ENCODE results near the gene LNPK.

The LNPK gene

DNA sequence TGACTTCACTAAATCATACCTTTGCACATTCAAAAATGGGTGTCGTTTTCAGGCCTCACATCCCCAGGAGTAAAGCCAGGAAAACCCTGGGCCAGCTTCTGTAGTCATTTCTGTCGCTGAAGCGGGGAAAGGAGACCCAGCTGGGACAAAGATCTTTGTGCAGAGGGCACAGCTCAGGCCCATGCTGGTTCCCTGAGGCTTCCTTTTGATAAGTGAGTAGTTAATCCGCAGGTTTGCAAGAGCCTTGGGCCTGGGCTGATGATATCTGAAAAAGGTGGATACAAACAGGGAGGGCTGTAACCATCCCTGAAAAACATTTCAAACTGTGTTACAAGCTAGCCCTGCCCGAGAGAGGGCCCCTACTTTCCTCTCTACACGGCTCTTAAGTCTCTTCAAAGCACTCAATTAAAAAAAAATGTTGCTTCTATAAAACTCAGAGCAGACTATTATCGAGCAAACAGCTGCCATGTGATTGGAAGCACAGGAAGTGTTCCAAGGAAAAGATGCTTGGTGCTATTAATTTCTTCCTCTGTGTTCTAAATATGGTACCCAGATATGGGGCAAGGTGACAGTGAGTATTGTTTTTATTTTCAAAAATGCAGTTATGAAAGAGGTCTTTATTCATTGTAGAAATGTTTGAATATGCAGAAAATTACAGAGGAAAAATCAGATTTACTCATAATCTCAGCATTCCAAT is 117.2 kb downstream of the LNPK start:
- Histone ChIP-seq H3K4me1 (ENCODE audit: low read length) (no peaks in the 10 kb centered on the region), H3F3A (ENCODE audit: insufficient read depth, low read length) (no peaks in the 10 kb centered on the region), H3K27me3 (replicated peaks; ENCODE audit: insufficient read depth, low read length) (no peaks in the 10 kb centered on the region), H3K36me3 (replicated peaks; ENCODE audit: insufficient read depth, low read length) (no peaks in the 10 kb centered on the region), H3K79me2 (ENCODE audit: low read length) (no peaks in the 10 kb centered on the region), H3K27ac (ENCODE audit: low read length) (no peak overlapping the region), H2AFZ (ENCODE audit: low read length) (no peak overlapping the region), H4K20me1 (ENCODE audit: insufficient read depth, low read length) (no peaks in the 10 kb centered on the region), H3K4me2 (ENCODE audit: low read depth, low read length) (no peak overlapping the region), H3K9ac (ENCODE audit: low read length) (no peak overlapping the region), H3K9me3 (replicated peaks; ENCODE audit: insufficient read depth, low read length) (no peaks in the 10 kb centered on the region), H3K4me3 (ENCODE audit: low read length) (no peak overlapping the region), H3K9me2 (replicated peaks; ENCODE audit: insufficient read depth, low read length) (no peaks in the 10 kb centered on the region)
- no peak for DNase-seq
- TF ChIP-seq EZH2 (optimal IDR thresholded peaks at IDR 0.05; ENCODE audit: low read depth, low read length), result no peak
- no peak for TF ChIP-seq EZH2phosphoT487 (IDR thresholded peaks at IDR 0.05; ENCODE audit: low read length)
- TF ChIP-seq, protein P1, sequence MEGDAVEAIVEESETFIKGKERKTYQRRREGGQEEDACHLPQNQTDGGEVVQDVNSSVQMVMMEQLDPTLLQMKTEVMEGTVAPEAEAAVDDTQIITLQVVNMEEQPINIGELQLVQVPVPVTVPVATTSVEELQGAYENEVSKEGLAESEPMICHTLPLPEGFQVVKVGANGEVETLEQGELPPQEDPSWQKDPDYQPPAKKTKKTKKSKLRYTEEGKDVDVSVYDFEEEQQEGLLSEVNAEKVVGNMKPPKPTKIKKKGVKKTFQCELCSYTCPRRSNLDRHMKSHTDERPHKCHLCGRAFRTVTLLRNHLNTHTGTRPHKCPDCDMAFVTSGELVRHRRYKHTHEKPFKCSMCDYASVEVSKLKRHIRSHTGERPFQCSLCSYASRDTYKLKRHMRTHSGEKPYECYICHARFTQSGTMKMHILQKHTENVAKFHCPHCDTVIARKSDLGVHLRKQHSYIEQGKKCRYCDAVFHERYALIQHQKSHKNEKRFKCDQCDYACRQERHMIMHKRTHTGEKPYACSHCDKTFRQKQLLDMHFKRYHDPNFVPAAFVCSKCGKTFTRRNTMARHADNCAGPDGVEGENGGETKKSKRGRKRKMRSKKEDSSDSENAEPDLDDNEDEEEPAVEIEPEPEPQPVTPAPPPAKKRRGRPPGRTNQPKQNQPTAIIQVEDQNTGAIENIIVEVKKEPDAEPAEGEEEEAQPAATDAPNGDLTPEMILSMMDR (IDR thresholded peaks at IDR 0.05; ENCODE audit: low read length), result no peak

DNA sequence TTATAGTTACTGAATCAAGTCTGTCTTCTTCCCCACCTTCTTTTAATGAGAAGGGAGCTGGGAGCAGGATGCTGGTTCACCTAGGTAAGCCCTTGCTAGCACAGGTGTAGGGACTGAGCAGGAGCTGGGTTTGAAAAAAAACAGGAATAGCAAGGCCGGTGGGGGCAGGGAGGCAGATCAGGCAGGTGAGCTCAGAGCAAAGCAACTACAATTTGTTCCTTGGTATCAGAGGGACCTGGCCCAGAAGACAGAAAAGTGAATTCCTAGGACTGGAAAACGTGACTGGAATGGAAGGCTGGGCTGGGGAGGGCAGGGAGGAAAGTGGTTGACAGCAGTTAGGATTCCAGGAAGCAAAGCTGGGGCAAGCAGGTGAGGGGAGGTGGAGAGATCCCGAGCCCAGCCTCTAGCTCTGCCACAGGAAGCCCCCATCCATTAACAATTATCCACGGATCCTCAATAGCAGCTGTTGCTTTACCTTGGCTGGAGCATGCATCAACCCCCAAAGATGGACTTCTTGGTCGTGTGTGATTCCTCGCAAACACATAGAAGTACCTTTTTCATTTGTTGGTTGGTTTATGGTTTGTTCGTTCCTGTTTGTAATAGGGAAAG is 118.4 kb downstream of the LNPK start:
- no peak for DNase-seq
- no peaks in the 10 kb centered on the region for H3K9me2 ChIP-seq (replicated peaks; ENCODE audit: insufficient read depth, low read length)
- H3K27me3 ChIP-seq (replicated peaks; ENCODE audit: insufficient read depth, low read length), result no peaks in the 10 kb centered on the region
- no peak overlapping the region for H3K4me2 ChIP-seq (ENCODE audit: low read depth, low read length)
- no peaks in the 10 kb centered on the region for H3K9me3 ChIP-seq (replicated peaks; ENCODE audit: insufficient read depth, low read length)
- H3K9ac ChIP-seq (ENCODE audit: low read length), result no peak overlapping the region
- no peaks in the 10 kb centered on the region for H3K4me1 ChIP-seq (ENCODE audit: low read length)
- H3K36me3 ChIP-seq (replicated peaks; ENCODE audit: insufficient read depth, low read length), result no peaks in the 10 kb centered on the region
- no peaks in the 10 kb centered on the region for H4K20me1 ChIP-seq (ENCODE audit: insufficient read depth, low read length)
- TF ChIP-seq EZH2phosphoT487 (IDR thresholded peaks at IDR 0.05; ENCODE audit: low read length) (no peak), EZH2 (optimal IDR thresholded peaks at IDR 0.05; ENCODE audit: low read depth, low read length) (no peak)
- TF ChIP-seq, protein P1 (IDR thresholded peaks at IDR 0.05; ENCODE audit: low read length), result no peak
- H3F3A ChIP-seq (ENCODE audit: insufficient read depth, low read length), result no peaks in the 10 kb centered on the region
- no peak overlapping the region for H2AFZ ChIP-seq (ENCODE audit: low read length)
- H3K27ac ChIP-seq (ENCODE audit: low read length), result no peak overlapping the region
- H3K79me2 ChIP-seq (ENCODE audit: low read length), result no peaks in the 10 kb centered on the region
- H3K4me3 ChIP-seq (ENCODE audit: low read length), result no peak overlapping the region

DNA sequence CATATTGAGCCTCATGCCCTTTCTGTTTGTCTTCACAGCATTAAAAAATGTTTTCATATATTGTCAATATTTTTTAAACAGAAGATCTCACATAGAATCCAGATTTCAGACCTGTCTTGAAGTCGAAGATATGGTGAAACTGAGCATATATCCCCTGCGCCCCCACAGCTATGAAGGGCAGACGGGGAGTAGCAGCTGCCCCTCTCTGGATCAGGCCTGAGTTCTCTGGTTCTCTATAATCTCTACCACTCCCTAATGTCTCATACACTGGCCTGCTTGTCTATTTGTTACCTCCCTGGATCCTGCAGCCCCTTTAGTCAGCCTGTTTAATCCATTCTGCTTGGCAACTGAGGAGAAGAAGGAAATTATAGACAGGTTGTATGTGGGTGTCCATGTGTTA is 122.4 kb downstream of the LNPK start:
- Histone ChIP-seq H3K9me2 (replicated peaks; ENCODE audit: insufficient read depth, low read length) (no peaks in the 10 kb centered on the region), H3F3A (ENCODE audit: insufficient read depth, low read length) (no peaks in the 10 kb centered on the region), H3K27me3 (replicated peaks; ENCODE audit: insufficient read depth, low read length) (no peaks in the 10 kb centered on the region), H4K20me1 (ENCODE audit: insufficient read depth, low read length) (no peaks in the 10 kb centered on the region), H3K79me2 (ENCODE audit: low read length) (no peaks in the 10 kb centered on the region), H3K9me3 (replicated peaks; ENCODE audit: insufficient read depth, low read length) (no peaks in the 10 kb centered on the region), H3K9ac (ENCODE audit: low read length) (no peak overlapping the region), H3K4me1 (ENCODE audit: low read length) (no peaks in the 10 kb centered on the region), H2AFZ (ENCODE audit: low read length) (no peak overlapping the region), H3K36me3 (replicated peaks; ENCODE audit: insufficient read depth, low read length) (no peaks in the 10 kb centered on the region), H3K4me3 (ENCODE audit: low read length) (no peak overlapping the region), H3K4me2 (ENCODE audit: low read depth, low read length) (no peak overlapping the region), H3K27ac (ENCODE audit: low read length) (no peak overlapping the region)
- TF ChIP-seq, protein P1 (IDR thresholded peaks at IDR 0.05; ENCODE audit: low read length), result no peak
- TF ChIP-seq EZH2phosphoT487 (IDR thresholded peaks at IDR 0.05; ENCODE audit: low read length), result no peak
- TF ChIP-seq EZH2 (optimal IDR thresholded peaks at IDR 0.05; ENCODE audit: low read depth, low read length), result no peak
- peak; percentile 2 for DNase-seq
